Measurements from ENCODE around the gene RTTN.
"Not testable (repeated sequence)": the region's sequence is repeated elsewhere in the genome, so short reads cannot be mapped to it uniquely, and the experiment has no call there.

RTTN gene

GRCh38 chr18:70021043-70021442 is 184.4 kb downstream of the RTTN start:
- DNase-seq = no peak

GRCh38 chr18:70019991-70020390 is 185.5 kb downstream of the RTTN start:
- no peak for DNase-seq

- DNase-seq = no peak
These were observed 186.4 kb downstream of the RTTN start for GRCh38 chr18:70019136-70019535.

GRCh38 chr18:70015127-70015526 is 190.4 kb downstream of the RTTN start:
- DNase-seq = no peak

GRCh38 chr18:70005580-70005979 is 199.9 kb downstream of the RTTN start:
- DNase-seq = no peak

GRCh38 chr18:70004696-70005095 is 200.8 kb downstream of the RTTN start:
- no peak for DNase-seq

GRCh38 chr18:69999656-70000055 is 205.8 kb downstream of the RTTN start:
- DNase-seq = no peak

GRCh38 chr18:69998523-69998987 is 206.9 kb downstream of the RTTN start:
- no peak for DNase-seq

GRCh38 chr18:69996951-69997798 is 208.3 kb downstream of the RTTN start:
- no peak for DNase-seq

GRCh38 chr18:69996417-69996816 is 209.1 kb downstream of the RTTN start:
- DNase-seq = no peak

GRCh38 chr18:69995774-69996173 is 209.7 kb downstream of the RTTN start:
- no peak for DNase-seq

GRCh38 chr18:69992776-69993175 is 212.7 kb downstream of the RTTN start:
- no peak for DNase-seq

- no peak for DNase-seq
These were observed 217.6 kb downstream of the RTTN start for GRCh38 chr18:69987870-69988269.

GRCh38 chr18:69985239-69985638 is 220.2 kb downstream of the RTTN start:
- DNase-seq = no peak

- DNase-seq = no peak
These were observed 223.1 kb downstream of the RTTN start for GRCh38 chr18:69982417-69982816.

GRCh38 chr18:69981948-69982347 is 223.5 kb downstream of the RTTN start:
- DNase-seq = no peak

- no peak for DNase-seq
These were observed 224.3 kb downstream of the RTTN start for GRCh38 chr18:69980982-69981804.

- DNase-seq = no peak
These were observed 225.0 kb downstream of the RTTN start for GRCh38 chr18:69980509-69980908.

GRCh38 chr18:69978732-69979715 is 226.5 kb downstream of the RTTN start:
- DNase-seq = no peak

- not testable (repeated sequence) for DNase-seq
These were observed 230.2 kb downstream of the RTTN start for GRCh38 chr18:69975294-69975693.

GRCh38 chr18:69974365-69974764 is 231.1 kb downstream of the RTTN start:
- no peak for DNase-seq

GRCh38 chr18:69969491-69969890 is 236.0 kb downstream of the RTTN start:
- DNase-seq = no peak

GRCh38 chr18:69968039-69968438 is 237.4 kb downstream of the RTTN start:
- DNase-seq = no peak

Data from stimulated activated CD4-positive, alpha-beta T cell treated with anti-CD3 and anti-CD28 coated beads, Interleukin-4, amount 100 ng/mL, for 24 hours (primary cell).